Esophagus (tissue), 2 donors: Measurements from ENCODE around the gene ZNRF4. TPM values are rescaled to one million over a fixed set of nuclear protein-coding genes. Genes with fewer than 3 reads are reported as not detected.
"Not testable (repeated sequence)": the region's sequence is repeated elsewhere in the genome, so short reads cannot be mapped to it uniquely, and the experiment has no call there.

Experiments used
- H3K27ac ChIP-seq, 2 donors: one replicate each; pipeline ENCODE4 v1.5.1; 2013; ENCODE audit warnings: low read depth in 2 of 2, mild to moderate bottlenecking in 2 of 2, inconsistent platforms in 1 of 2, low read length in 1 of 2, moderate library complexity in 1 of 2
- H3K27me3 ChIP-seq, 2 donors: one replicate each; pipeline ENCODE4 v1.6.1; 2013; ENCODE audit warnings: low read length in 2 of 2, control low read depth in 1 of 2, mild to moderate bottlenecking in 1 of 2; ENCODE audit not compliant: insufficient read depth in 2 of 2, control insufficient read depth in 1 of 2
- H3K36me3 ChIP-seq, 2 donors: one replicate each; pipeline ENCODE4 v1.6.1; 2013; ENCODE audit warnings: low read length in 1 of 2; ENCODE audit not compliant: control insufficient read depth in 2 of 2, insufficient read depth in 2 of 2
- H3K4me1 ChIP-seq, 2 donors: one replicate each; pipeline ENCODE4 v1.6.1; 2013; ENCODE audit warnings: low read length in 1 of 2; ENCODE audit not compliant: control insufficient read depth in 2 of 2, insufficient read depth in 2 of 2
- H3K4me3 ChIP-seq, 2 donors: one replicate each; pipeline ENCODE4 v1.5.1; 2013; ENCODE audit warnings: low read length in 2 of 2, mild to moderate bottlenecking in 2 of 2, low read depth in 1 of 2, moderate library complexity in 1 of 2
- H3K9me3 ChIP-seq, 2 donors: one replicate each; pipeline ENCODE4 v1.6.1; 2013; ENCODE audit warnings: mild to moderate bottlenecking in 2 of 2, low read depth in 1 of 2, low read length in 1 of 2, moderate library complexity in 1 of 2; ENCODE audit not compliant: control insufficient read depth in 2 of 2, insufficient read depth in 1 of 2
- WGBS, 2 donors: extraction: QIAGEN DNeasy Blood & Tissue Kit; methylation state at CpG; one replicate each; pipeline ENCODE4 v1.1.7; 2013; 5-methylcytosine and 5-hydroxymethylcytosine counted together
- polyA plus RNA-seq, 2 donors: library from polyadenylated mRNA; stranded (reverse); fragments of 200-250 nt; gene quantifications; one replicate each; pipeline ENCODE4 v1.2.3, GENCODE V29; 2013
- donor health status: healthy with polysubstance abuse.
- donor health status: Bipolar disorder and iron deficiency.

ZNRF4 gene
- polyA plus RNA-seq, 2 donors = not detected

DNA sequence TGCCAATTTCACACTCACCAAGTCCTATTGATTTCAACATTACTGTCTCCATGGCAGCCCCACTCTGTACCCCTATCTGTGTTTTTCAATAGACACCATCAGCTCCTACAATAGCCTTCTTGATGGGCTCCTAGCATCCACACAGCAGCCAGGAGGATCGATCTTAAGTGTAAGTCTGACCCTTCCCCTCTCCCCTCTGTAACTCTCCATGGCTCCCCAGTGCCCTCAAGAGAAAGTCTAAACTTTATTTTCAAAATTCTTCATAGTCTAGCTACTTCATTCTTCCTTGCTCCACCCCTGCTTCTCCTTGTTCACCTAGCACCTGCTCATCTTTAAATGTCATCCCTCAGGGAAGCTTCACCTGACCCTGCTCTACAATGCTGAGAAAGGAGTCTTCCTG, 30.0 kb upstream of the ZNRF4 start:
- Histone ChIP-seq H3K36me3 (no peaks in the 10 kb centered on the region), H3K4me3 (no peak overlapping the region), H3K27me3 (no peaks in the 10 kb centered on the region), H3K27ac (no peak overlapping the region), H3K4me1 (no peaks in the 10 kb centered on the region), H3K9me3 (no peaks in the 10 kb centered on the region)
- 67 to 75% methylated on average over 1 of the region's 1 CpG for WGBS, 2 donors

DNA sequence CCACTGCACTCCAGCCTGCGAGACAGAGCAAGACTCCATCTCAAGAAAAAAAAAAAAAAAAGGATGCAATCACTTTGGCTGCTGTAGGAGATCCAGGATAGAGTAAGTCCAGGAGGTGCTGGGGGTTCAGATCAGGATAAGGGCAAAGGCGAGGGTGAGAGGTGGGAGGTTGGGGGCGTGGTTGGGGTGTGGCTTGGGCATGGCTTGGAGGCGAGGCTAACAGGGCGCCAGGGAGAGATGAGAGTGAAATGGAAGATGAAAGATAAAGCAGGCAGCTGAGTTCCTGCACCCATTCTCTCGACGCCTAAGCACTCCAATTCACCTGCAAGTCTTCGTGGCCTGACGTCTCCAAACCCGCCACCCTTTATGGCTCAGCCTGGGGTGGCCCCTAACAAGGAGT, 25.0 kb upstream of the ZNRF4 start:
- Histone ChIP-seq H3K4me3 (no peak overlapping the region), H3K9me3 (no peaks in the 10 kb centered on the region), H3K27me3 (no peaks in the 10 kb centered on the region), H3K27ac (no peak overlapping the region), H3K4me1 (no peaks in the 10 kb centered on the region), H3K36me3 (no peaks in the 10 kb centered on the region)
- 35 to 55% methylated on average over 10 of the region's 10 CpGs for whole genome bisulfite sequencing, 2 donors

- Histone ChIP-seq H3K4me3 (no peak overlapping the region), H3K27ac (no peak overlapping the region), H3K4me1 (no peaks in the 10 kb centered on the region), H3K27me3 (peaks cover 0 to 3% of the 10 kb centered on the region in 2 donors), H3K36me3 (no peaks in the 10 kb centered on the region), H3K9me3 (no peaks in the 10 kb centered on the region)
- WGBS, 2 donors = 78 to 85% methylated on average over 5 of the region's 5 CpGs
Measured at GRCh38 chr19:5432687-5433086, 22.5 kb upstream of the ZNRF4 start.

DNA sequence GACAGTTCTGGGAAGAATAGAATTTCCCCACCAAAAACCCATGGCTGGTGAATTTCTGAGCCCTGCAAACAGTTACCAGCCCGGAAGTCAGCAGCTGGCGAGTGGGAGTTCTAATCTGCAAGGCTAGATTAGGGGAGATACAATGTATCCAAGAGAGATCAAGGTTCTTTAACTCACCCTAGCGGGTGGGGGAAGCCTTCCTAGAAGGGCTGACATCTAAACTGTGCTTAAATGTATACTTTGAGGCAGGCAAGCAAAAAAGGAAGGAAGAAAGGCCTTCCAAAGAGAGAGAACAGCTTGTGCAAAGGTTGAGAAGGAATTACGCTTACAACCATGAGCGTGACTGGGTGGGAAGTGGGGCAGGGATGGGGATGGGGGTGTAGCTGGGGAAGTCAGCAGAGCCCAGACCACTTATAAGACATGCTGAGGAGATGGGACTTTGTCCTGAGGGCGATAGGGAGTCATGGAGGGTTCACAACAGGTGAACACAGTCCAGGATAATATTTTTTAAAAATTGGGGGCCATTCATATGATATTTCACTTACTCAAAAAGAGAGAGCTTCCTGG, 20.8 kb upstream of the ZNRF4 start:
- Histone ChIP-seq H3K4me1 (no peaks in the 10 kb centered on the region), H3K27ac (no peak overlapping the region), H3K36me3 (no peaks in the 10 kb centered on the region), H3K27me3 (peaks cover 0 to 3% of the 10 kb centered on the region in 2 donors), H3K4me3 (no peak overlapping the region), H3K9me3 (no peaks in the 10 kb centered on the region)
- 52 to 59% methylated on average over 6 of the region's 6 CpGs for whole genome bisulfite sequencing, 2 donors

- no peak overlapping the region for H3K4me3 ChIP-seq
- WGBS, 2 donors = 51 to 55% methylated on average over 9 of the region's 9 CpGs
- no peaks in the 10 kb centered on the region for H3K36me3 ChIP-seq
- H3K4me1 ChIP-seq = no peaks in the 10 kb centered on the region
- peaks cover 0 to 3% of the 10 kb centered on the region in 2 donors for H3K27me3 ChIP-seq
- no peak overlapping the region for H3K27ac ChIP-seq
- no peaks in the 10 kb centered on the region for H3K9me3 ChIP-seq
Measured at GRCh38 chr19:5434970-5435641, 20.1 kb upstream of the ZNRF4 start.

DNA sequence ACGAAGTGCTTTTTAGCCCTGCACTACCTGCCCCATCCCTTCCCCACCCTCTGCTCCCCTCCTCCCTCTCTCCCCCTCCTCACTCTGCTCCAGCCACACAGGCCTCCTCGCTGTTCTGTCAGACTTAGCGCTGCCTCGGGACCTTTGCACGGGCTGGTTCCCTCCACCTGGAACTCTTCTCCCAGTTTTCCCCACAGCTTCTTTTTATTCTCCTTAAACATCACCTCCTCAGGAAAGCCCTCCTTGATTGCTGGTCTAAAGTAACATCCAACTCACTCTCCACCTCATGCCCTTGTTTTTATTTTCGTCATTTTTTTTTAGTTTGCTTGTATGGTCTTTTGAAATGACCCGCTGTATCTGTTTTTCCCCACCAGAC, 19.6 kb upstream of the ZNRF4 start:
- Histone ChIP-seq H3K27ac (no peak overlapping the region), H3K4me3 (no peak overlapping the region), H3K9me3 (no peaks in the 10 kb centered on the region), H3K27me3 (peaks cover 0 to 3% of the 10 kb centered on the region in 2 donors), H3K36me3 (no peaks in the 10 kb centered on the region), H3K4me1 (no peaks in the 10 kb centered on the region)
- WGBS, 2 donors = 72 to 84% methylated on average over 7 of the region's 7 CpGs

- H3K27ac ChIP-seq = no peak overlapping the region
- no peaks in the 10 kb centered on the region for H3K36me3 ChIP-seq
- no peak overlapping the region for H3K4me3 ChIP-seq
- no peaks in the 10 kb centered on the region for H3K4me1 ChIP-seq
- peaks cover 0 to 3% of the 10 kb centered on the region in 2 donors for H3K27me3 ChIP-seq
- H3K9me3 ChIP-seq = no peaks in the 10 kb centered on the region
- WGBS, 2 donors = 2 to 7% methylated on average over 25 to 39 of the region's 41 CpGs
Measured at GRCh38 chr19:5436106-5436947, 18.9 kb upstream of the ZNRF4 start.

DNA sequence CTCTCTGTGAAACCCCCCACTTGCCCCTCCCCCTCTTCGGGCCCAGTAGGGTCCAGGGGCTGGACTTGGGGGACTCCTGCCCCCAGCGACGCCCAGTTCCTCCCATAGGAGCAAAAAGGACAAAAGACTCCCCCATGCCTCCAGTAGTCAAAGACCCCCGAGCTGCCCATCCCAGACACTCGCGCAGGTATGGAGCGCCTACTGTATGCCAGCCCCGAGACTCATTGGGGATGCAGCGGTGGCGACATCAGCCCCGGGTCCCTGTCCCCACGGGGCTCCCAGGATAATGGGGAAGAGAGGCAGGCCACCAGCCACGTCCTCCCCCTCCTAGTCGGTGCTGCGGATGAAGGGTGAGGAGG, 18.3 kb upstream of the ZNRF4 start:
- H3K36me3 ChIP-seq = no peaks in the 10 kb centered on the region
- no peak overlapping the region for H3K4me3 ChIP-seq
- WGBS, 2 donors = 8 to 9% methylated on average over 14 to 15 of the region's 15 CpGs
- no peaks in the 10 kb centered on the region for H3K4me1 ChIP-seq
- no peak overlapping the region for H3K27ac ChIP-seq
- no peaks in the 10 kb centered on the region for H3K9me3 ChIP-seq
- peaks cover 0 to 3% of the 10 kb centered on the region in 2 donors for H3K27me3 ChIP-seq

DNA sequence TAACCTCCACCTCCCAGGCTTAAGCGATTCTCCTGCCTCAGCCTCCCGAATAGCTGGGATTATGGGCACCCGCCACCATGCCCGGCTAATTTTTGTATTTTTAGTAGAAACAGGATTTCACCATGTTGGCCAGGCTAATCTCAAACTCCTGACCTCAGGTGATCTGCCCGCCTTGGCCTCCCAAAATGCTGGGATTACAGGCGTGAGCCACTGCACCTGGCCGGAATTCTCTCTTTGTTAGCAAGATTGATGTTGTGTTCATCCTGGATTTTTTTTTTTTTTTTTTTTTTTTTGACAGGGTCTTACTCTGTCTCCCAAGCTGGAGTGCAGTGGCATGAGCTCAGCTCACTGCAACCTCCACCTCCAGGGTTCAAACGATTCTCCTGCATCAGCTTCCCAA, 16.5 kb upstream of the ZNRF4 start:
- H3K9me3 ChIP-seq, H3K27me3 ChIP-seq, H3K27ac ChIP-seq, H3K4me3 ChIP-seq, H3K36me3 ChIP-seq, H3K4me1 ChIP-seq: not testable (repeated sequence)
- WGBS, 2 donors = 84 to 88% methylated on average over 8 of the region's 8 CpGs
